Stimulated activated CD4-positive, alpha-beta T cell treated with anti-CD3 and anti-CD28 coated beads, Interleukin-1b, Interleukin-23, amount 100 ng/mL, for 24 hours (primary cell): ENCODE data around the gene FOXP3.

Experiments used
- DNase-seq, 4 experiments: peaks; one replicate each; pipeline ENCODE4 v3.0.0-alpha.2; 2020; ENCODE audit warnings: low read depth in 4 of 4, low spot score in 1 of 4

FOXP3 gene

GRCh38 chrX:49221868-49222267 is 42.6 kb downstream of the FOXP3 start:
- no peak for DNase-seq

DNA sequence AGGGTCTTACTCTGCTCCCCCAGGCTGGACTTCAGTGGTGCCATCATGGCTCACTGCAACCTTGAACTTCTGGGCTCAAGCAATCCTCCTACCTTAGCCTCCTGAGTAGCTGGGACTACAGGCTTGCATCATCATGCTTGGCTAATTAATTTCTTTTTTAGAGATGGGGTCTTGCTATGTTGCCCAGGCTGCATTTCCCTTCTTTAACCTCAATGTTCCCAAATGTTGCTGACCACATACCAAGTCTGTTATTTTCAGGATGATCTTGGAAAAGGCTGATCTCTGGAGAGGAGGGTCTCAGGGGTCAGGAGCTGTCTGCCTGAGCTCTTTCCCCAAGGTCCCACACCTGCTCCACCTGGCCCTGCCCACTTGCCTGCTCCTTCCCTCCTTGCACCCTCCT is 44.4 kb downstream of the FOXP3 start:
- DNase-seq, result no peak

- DNase-seq, result no peak
Measured at GRCh38 chrX:49214996-49215526, 49.4 kb downstream of the FOXP3 start.

GRCh38 chrX:49214416-49214815 is 50.1 kb downstream of the FOXP3 start:
- no peak for DNase-seq

- no peak for DNase-seq
Measured at GRCh38 chrX:49212861-49213260, 51.6 kb downstream of the FOXP3 start.

DNA sequence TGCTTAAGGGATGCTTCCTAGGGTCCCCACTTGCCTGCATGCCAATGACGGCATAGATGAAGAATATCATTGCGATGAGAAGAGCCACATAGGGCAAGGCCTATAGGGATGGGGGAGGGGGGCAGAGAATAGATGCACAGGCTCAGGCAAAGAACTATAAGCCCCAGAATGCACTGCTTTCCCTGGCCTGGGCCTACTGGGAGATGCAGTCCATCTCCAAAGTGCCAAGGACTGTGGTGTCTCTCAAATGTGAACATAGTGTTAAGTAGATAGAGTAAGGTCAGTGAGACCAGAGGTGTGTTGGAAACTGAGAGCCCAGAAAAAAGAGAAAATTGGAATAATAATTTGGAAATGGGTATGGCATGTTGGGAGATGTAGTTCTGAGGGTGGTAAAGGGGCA is 52.3 kb downstream of the FOXP3 start:
- no peak for DNase-seq

- no peak for DNase-seq
Measured at GRCh38 chrX:49211074-49211473, 53.4 kb downstream of the FOXP3 start.

DNA sequence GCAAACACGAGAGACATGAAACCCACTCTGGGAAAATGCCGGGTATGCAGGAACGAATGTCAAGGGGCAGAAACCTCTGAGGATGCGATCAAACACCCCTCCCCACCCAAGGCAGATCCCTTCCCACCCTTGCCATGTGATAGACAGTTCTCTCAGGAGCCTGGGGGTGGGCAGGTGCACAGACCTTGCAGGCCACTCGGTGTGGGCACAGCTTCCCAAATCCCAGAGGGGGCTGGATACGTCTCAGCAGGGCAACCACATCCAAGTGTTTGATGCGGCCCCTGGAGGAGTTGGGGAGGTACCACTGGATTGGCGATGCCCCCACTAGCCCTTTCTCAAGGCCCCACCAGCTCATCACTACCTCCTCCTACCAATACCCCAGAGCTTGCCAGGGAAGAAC is 54.1 kb downstream of the FOXP3 start:
- no peak for DNase-seq

- no peak for DNase-seq
Measured at GRCh38 chrX:49209434-49210251, 54.9 kb downstream of the FOXP3 start.

GRCh38 chrX:49208399-49208798 is 56.1 kb downstream of the FOXP3 start:
- DNase-seq, result no peak

DNA sequence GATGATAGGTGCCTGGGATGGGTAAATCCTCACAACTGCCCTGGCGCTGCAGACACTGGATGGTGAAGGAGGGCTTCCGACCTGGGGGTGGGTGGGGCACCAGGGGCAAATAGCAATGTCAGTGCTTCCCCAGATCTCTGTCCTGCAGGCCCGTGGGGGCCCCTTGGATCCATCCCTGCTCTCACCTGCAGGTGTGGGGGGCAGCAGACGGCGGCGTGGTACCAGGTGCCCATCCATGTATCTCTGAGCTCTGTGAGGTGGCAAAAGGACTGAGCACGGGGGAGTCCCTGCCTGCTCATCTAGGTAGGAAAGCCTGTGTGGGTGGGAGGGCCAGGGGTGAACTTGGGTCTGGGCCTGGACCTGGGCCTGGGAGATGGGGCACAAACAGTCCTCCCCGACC is 58.0 kb downstream of the FOXP3 start:
- no peak for DNase-seq

DNA sequence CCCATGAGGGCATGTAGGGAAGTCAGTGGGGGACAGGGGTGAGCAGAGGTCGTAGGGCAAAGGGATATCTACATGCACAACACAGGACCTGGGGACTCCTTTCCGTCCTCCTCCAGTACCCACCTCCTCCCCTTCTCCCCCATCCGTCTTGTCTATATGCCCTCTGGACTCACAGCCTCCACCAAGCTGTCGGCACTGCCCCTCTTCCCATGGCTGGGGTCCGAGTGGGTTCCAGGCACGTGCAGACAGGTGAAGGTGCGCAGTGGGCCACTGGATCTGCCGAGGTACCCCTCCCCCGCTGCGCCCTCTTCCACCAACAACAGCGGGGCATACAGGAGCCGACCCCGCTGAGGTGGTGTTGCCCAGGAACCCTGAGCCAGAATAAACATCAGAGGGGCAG is 59.1 kb downstream of the FOXP3 start:
- DNase-seq, result no peak

DNA sequence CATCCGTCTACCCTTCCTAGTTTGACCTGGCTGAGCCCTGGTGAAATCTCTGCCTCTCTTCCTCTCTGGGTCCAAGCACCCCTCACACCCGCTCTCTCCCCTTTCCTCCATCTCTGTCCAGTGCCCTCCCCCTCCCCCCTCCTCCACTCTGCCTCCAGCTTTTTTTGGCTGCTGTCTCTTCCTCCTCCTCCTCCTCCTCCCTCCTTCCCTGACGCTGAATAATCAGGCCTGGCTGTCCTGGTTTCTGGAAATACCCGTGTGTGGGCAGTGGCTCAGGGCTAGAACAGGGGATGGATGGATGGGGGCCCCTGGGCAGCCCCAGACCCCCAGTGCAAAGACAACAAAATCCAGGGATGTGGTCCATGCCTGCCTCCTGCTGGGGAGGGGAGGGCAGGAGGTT is 59.8 kb downstream of the FOXP3 start:
- DNase-seq, result no peak

- no peak for DNase-seq
Measured at GRCh38 chrX:49204017-49204416, 60.5 kb downstream of the FOXP3 start.

DNA sequence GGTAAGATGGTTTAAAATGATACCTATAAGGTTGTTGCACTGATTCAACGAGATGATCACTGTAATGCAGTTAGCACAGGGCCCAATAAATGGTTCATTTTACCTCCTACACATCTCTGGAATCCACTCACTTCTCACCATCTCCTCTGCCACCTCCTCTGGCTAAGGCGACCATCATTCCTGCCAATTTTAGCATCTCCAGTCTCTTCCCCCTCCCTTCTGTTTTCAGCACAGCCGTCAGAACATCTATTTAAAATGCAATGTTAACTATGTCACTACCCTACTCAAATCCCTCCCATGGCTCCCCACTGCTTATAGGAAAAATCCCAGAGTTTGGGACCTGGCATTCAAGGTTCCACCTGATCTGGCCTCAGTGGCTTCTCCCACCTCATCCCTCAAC is 61.0 kb downstream of the FOXP3 start:
- DNase-seq, result no peak

DNA sequence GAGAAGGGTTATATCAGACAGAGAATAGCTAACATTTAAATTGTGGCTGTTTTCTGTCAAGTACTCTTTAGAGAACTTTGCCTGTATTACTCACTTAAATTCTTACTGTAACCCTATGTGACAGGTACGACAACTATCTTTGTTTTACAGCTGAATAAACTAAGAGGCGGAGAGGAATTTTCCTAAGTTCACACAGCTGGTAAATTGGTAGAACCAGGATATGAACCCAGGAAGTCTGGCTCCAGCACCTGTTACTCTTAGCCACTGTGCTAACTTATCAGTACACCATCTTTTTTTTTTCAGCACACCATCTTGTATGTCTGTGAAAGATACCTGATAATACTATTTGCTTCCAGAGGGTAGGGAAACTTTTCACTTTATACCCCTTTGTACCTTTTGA is 62.5 kb downstream of the FOXP3 start:
- DNase-seq, result no peak
